Right lobe of liver (tissue), 6 donors: ENCODE measurements around the gene PAX1. TPM values are rescaled to one million over a fixed set of nuclear protein-coding genes. Genes with fewer than 3 reads are reported as not detected.

Source experiments
- ATAC-seq, 4 donors: fragments of 200-7000 bp; cut with Tn5 transposase; one replicate each; pipeline ENCODE4 v1.9.1; 2020; ENCODE audit warnings: mild to moderate bottlenecking in 4 of 4, moderate library complexity in 4 of 4
- DNase-seq, 3 donors: peaks; one replicate each; pipeline ENCODE4 v3.0.0-alpha.2; 2020
- H3K27ac ChIP-seq, 3 donors: fragments of 200-600 bp; one replicate each; pipeline ENCODE4 v1.8.0; 2022
- H3K27me3 ChIP-seq, 2 donors: fragments of 200-600 bp; one replicate each; pipeline ENCODE4 v1.8.0; 2022
- H3K36me3 ChIP-seq, 4 donors: fragments of 200-600 bp; sonication (generic) in 1 of 4; one replicate each; pipeline versions ENCODE4 v1.5.1 to v1.8.0; 2017 to 2022; ENCODE audit warnings: control low read depth in 1 of 4
- H3K4me1 ChIP-seq, 4 donors: fragments of 200-600 bp; sonication (generic) in 1 of 4; one replicate each; pipeline versions ENCODE4 v1.5.1 to v1.8.0; 2017 to 2022; ENCODE audit warnings: control low read depth in 1 of 4
- H3K4me3 ChIP-seq, 3 donors: fragments of 200-600 bp; one replicate each; pipeline ENCODE4 v1.8.0; 2022
- H3K9me3 ChIP-seq, 4 donors: fragments of 200-600 bp; sonication (generic) in 1 of 4; one replicate each; pipeline versions ENCODE4 v1.5.1 to v1.8.0; 2017 to 2022; ENCODE audit warnings: control low read depth in 1 of 4
- CTCF ChIP-seq, 4 donors: fragments of 200-600 bp in 3 of 4; fragments of 450-650 bp in 1 of 4; IDR thresholded peaks; one replicate each; pipeline versions ENCODE4 v1.5.1 to v1.8.0; 2016 to 2022; ENCODE audit warnings: antibody characterized with exemption in 4 of 4, mild to moderate bottlenecking in 2 of 4
- POLR2A ChIP-seq: fragments of 450-650 bp; IDR thresholded peaks from one replicate; pipeline ENCODE4 v1.6.1; 2017; ENCODE audit warnings: antibody characterized with exemption, mild to moderate bottlenecking
- WGBS: methylation state at CpG from one replicate; pipeline ENCODE4 v1.1.6; 2018; ENCODE audit warnings: low coverage, low lambda C conversion rate; ENCODE audit not compliant: insufficient coverage; ENCODE audit errors: missing lambda C conversion rate; 5-methylcytosine and 5-hydroxymethylcytosine counted together
- intact Hi-C, 2 donors: fragments of 100-400 bp; cut with DNase I; formaldehyde crosslinking; loops; one replicate each; pipeline versions ENCODE4 v1.11.2 to v1.14.1; 2022
- total RNA-seq, 6 experiments: library from RNA; depleted of rRNA in 2 of 6; stranded (reverse); fragments of >200 nt in 2 of 6; fragmentation: NEBNext Ultra II Directional in 3 of 6; extraction: Animal tissue kit (Norgen Biotek cat#: 25700) in 3 of 6; gene quantifications; one replicate each; pipeline versions ENCODE4 v1.1.0 to v1.2.4, GENCODE V29; 2016 to 2023
- donor health status: DM: no; HTN: yes; CAD: no.
- donor health status: DM: no; HTN: no; CAD: no.
- donor health status: DM: no; HTN: no; CAD: no.
- donor health status: DM: no; HTN: yes; CAD: no.
- donor health status: DM: no; HTN: yes; CAD: no.

The PAX1 gene
- total RNA-seq, 6 experiments from 2014 or later: not detected

GRCh38 chr20:21684671-21685070 lies 20.8 kb upstream of the PAX1 start:
- H3K27ac ChIP-seq: no peak overlapping the region
- TF ChIP-seq POLR2A: no peak
- no peak for TF ChIP-seq CTCF (IDR thresholded peaks at IDR 0.05)
- 51% methylated on average over 3 of the region's 3 CpGs for WGBS
- H3K9me3 ChIP-seq: no peaks in the 10 kb centered on the region
- ATAC-seq (no peak), DNase-seq (no peak)
- no peaks in the 10 kb centered on the region for H3K36me3 ChIP-seq
- intact Hi-C loops: no loop called here
- H3K27me3 ChIP-seq: no peaks in the 10 kb centered on the region
- no peaks in the 10 kb centered on the region for H3K4me1 ChIP-seq
- no peak overlapping the region for H3K4me3 ChIP-seq

DNA sequence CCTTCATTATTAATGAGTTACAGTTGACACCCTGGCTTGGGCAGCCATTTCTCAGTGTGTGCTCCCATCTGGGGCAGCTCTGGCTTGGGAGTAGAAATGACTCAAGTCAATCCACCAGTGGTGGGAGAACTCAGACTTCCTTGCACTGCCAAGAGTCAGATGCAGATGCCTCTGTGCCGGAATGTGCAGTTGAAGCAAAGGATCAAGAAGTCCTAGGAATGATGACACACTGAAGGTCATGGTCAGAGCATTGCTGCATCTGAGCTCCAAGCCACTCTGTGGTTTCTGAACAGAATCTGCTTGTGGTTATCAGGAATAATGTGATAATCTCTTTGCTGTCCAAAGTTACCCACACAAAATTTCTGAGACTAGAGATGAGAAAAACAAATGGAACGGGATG lies 19.5 kb upstream of the PAX1 start:
- 67% methylated on average over 2 of the region's 2 CpGs for WGBS
- TF ChIP-seq CTCF (IDR thresholded peaks at IDR 0.05) (no peak), POLR2A (no peak)
- ATAC-seq: no peak

GRCh38 chr20:21693322-21693721 lies 12.1 kb upstream of the PAX1 start:
- no peaks in the 10 kb centered on the region for H3K9me3 ChIP-seq
- H3K27me3 ChIP-seq: no peaks in the 10 kb centered on the region
- no peaks in the 10 kb centered on the region for H3K36me3 ChIP-seq
- DNase-seq: no peak
- intact Hi-C loops: no loop called here
- no peak for TF ChIP-seq CTCF (IDR thresholded peaks at IDR 0.05)
- no peak for TF ChIP-seq POLR2A
- ATAC-seq: no peak
- no peak overlapping the region for H3K4me3 ChIP-seq
- no peaks in the 10 kb centered on the region for H3K4me1 ChIP-seq
- 12% methylated on average over 8 of the region's 8 CpGs for WGBS
- H3K27ac ChIP-seq: no peak overlapping the region

More for the DNA sequence above, 19.5 kb upstream of the PAX1 start:
- Histone ChIP-seq H3K4me3 (no peak overlapping the region), H3K9me3 (no peaks in the 10 kb centered on the region), H3K4me1 (no peaks in the 10 kb centered on the region), H3K27ac (no peak overlapping the region), H3K27me3 (no peaks in the 10 kb centered on the region), H3K36me3 (no peaks in the 10 kb centered on the region)
- DNase-seq: no peak
- intact Hi-C loops: no loop called here

DNA sequence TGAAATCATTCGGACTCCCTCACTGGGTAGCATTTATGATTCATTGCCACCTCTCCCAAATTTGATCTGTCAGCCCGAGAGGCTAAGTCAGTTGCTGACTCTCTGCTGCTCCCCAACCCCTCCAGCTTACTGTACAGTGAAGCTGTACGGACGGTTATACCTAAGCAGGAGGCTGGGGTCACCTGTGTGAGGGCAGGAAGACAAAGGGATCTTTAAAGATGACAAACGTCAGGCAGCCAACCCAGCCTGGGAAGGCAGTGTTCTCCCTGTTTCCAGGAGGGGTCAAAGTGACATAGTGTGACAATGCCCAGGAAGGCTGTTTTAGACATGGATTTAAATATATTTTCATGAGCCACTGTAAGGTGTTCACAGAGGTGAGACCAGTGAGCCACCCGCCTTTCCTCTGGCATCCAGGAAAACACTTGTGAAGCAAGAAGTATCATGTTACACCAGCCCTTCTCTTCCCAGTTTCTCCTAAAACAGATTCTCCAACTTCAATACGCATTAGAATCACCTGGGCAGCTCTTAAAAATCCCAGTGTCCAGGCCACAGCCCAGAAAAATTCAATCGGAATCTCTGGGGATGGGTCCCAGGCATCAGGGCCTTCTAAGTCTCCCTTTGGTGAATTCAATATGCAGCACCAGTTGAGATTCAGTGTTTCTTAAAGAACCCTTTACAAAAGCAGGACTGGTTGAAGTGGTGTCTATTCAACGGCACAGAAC lies 6.8 kb upstream of the PAX1 start:
- Histone ChIP-seq H3K4me3 (no peak overlapping the region), H3K36me3 (no peaks in the 10 kb centered on the region), H3K9me3 (no peaks in the 10 kb centered on the region), H3K27me3 (peaks cover 0 to 22% of the 10 kb centered on the region in 2 donors), H3K27ac (no peak overlapping the region), H3K4me1 (peaks cover 0 to 5% (median 0%) of the 10 kb centered on the region in 4 donors)
- 5% methylated on average over 8 of the region's 9 CpGs for WGBS
- ATAC-seq (no peak), DNase-seq (no peak)
- TF ChIP-seq POLR2A (no peak), CTCF (IDR thresholded peaks at IDR 0.05) (no peak)
- intact Hi-C loops: no loop called here

- no peaks in the 10 kb centered on the region for H3K9me3 ChIP-seq
- intact Hi-C loops: no loop called here
- DNase-seq (no peak), ATAC-seq (no peak)
- H3K4me3 ChIP-seq: no peak overlapping the region
- H3K27ac ChIP-seq: no peak overlapping the region
- 31% methylated on average over 8 of the region's 8 CpGs for WGBS
- no peaks in the 10 kb centered on the region for H3K36me3 ChIP-seq
- H3K27me3 ChIP-seq: peaks cover 0 to 22% of the 10 kb centered on the region in 2 donors
- H3K4me1 ChIP-seq: peaks cover 0 to 5% (median 0%) of the 10 kb centered on the region in 4 donors
- TF ChIP-seq CTCF (IDR thresholded peaks at IDR 0.05) (no peak), POLR2A (no peak)
Measured at GRCh38 chr20:21699216-21699508, 6.3 kb upstream of the PAX1 start.
